NCI-H1417 (cell line): ENCODE results near the gene KCNJ12.
"Not testable (repeated sequence)": the region's sequence is repeated elsewhere in the genome, so short reads cannot be mapped to it uniquely, and the experiment has no call there.

ENCODE experiments used
- DNase-seq, 3 experiments: peaks; one replicate each; lab custom pipeline; 2025; lab: John Stamatoyannopoulos, UW

Gene KCNJ12

DNA sequence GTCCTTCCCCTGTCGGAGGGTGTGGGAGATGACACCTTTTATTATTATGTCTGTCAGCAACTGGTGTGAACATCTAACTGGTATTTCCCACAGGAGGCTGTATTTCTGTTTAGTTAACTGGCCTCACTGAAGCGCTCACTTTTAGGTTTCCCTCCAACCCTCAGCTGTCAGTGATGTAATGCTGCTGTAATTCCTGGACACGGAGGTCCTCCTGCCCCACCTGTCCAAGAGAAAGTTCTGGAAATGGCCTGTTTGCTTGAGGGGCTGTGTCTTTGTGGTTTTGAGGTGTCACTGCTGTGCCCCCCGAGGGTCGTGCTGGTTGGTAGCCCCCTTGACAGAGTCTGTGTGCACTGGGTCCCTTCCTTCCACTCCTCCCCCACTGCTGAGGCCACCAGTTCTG is 11.5 kb downstream of the KCNJ12 start:
- DNase-seq, result no peak

DNA sequence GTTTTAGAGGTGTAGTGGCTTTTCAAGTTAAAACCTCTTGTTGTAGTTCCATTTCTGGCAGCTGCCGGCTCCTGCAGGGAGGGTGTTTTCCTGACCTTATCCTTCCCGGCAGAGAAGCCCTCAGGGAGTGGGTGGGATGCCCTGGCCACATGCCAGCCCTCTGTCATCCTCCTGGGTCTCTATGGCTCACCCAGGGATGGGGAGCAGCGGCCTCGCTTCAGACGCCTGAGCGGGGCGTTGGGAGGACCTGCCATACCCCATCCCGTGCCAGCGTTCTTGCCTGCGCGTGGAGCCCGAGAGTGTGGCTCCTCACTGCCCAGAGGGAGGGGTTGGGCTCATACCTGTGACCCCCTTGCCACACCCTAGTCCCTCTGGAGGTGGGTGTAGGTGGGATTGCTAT is 11.9 kb downstream of the KCNJ12 start:
- DNase-seq, result peak in 2 of 3 experiments; percentile 5 to 36

DNA sequence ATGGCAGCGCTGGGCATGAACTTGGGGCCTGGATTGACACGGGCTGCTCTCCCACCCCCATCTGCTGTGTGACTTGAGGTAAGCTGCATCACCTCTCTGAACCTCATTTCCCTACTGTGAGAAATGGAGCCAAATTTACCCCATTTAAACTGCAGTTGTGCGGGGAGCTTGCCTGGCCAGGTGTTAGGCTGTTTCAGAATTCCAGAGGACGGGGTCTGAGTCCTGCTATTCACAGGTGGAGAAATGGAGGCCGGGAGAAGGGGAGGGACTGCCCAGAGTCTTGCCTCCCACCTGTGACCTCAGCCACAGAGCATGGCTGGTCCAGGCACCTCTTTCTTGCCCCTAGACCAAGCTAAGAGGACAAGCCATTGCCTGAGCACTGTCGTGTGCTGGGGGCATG is 12.8 kb downstream of the KCNJ12 start:
- no peak for DNase-seq

GRCh38 chr17:21389394-21389793 is 13.2 kb downstream of the KCNJ12 start:
- DNase-seq, result no peak

DNA sequence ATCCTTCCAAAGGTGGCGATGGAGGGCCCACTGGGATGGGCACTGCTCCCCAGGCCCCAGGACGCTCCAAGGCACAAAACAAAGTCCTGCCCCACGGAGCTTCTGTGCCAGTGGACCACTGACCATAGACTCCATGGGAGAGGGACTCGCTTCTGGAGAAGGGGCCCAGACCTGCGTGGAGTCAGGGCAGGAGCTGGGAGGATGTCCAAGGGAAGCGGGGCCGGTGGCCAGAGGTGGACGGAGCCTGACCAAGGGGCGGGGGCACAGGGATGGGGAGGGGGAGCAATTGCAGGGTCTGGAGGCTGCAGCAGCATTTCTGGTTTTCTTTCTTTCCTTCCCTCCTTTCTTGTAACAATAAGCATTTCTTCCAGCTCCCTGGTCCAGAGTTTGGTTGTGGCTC is 14.1 kb downstream of the KCNJ12 start:
- no peak for DNase-seq

DNA sequence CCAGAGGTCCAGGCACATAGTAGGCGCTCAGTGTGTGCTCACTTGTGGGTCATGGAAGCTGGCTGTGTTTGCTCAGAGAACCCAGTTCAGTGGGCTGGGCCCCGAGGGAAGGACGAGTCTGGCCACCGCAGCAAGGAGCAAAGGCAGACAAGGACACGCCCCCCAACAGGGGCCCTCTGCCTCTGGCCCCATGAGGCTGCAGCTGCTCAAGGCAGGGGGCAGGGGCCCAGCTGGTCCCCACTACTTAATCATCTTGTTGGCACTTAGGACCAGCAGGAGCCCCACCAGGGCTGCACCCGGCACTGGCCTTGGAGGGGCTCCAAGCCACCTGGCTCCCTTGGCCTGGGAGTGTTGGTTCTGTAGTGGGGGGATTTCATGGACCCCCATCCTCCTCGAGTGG is 16.1 kb downstream of the KCNJ12 start:
- DNase-seq, result no peak

GRCh38 chr17:21394265-21394664 is 18.1 kb downstream of the KCNJ12 start:
- DNase-seq, result peak in 1 of 3 experiments; percentile 2

GRCh38 chr17:21395764-21396163 is 19.6 kb downstream of the KCNJ12 start:
- DNase-seq, result no peak

- no peak for DNase-seq
Measured at GRCh38 chr17:21396237-21396636, 20.1 kb downstream of the KCNJ12 start.

- no peak for DNase-seq
Measured at GRCh38 chr17:21397341-21398190, 21.4 kb downstream of the KCNJ12 start.

- no peak for DNase-seq
Measured at GRCh38 chr17:21399474-21400186, 23.5 kb downstream of the KCNJ12 start.

DNA sequence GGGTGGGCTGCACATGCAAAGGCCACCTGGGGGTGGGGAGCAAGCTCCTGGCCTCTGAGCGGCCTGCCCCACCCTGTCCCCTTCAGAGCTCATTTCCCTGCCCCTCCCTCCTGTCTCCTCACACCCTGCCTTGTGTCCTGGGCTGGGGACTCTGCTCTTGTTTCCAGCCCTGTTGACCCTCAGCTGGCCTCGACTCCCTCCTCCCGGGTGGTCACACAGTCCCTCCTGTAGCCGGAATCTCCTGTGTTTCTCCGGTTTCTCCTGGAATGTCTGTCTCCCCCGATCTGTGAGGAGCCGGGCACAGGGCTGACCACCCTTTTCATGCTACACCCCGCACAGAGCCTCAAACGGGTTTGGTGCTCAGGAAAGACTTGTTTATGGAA is 24.0 kb downstream of the KCNJ12 start:
- not testable (repeated sequence) for DNase-seq

GRCh38 chr17:21400816-21401593 is 24.8 kb downstream of the KCNJ12 start:
- no peak for DNase-seq

DNA sequence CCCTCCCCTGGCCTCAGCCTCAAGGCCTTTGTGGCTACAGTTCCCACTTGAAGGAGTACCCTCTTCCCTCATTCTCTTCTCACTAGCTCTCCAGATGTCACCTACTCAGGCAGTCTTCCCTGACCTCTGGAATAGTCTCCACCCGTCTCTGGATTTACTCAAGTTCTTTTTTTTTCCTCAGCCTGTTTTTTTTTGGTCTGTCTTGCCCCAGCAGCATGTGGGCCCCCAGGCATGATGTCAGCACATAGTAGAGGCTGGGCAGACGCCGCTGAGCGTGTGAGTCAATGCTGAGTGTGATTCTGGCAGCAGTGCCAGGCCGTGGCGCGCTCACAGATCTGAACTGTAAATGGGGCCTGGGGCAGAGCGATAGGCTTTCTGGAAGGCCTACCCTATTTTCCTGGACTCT is 26.0 kb downstream of the KCNJ12 start:
- not testable (repeated sequence) for DNase-seq

- not testable (repeated sequence) for DNase-seq
Measured at GRCh38 chr17:21402926-21403325, 26.8 kb downstream of the KCNJ12 start.

GRCh38 chr17:21404106-21404505 is 27.9 kb downstream of the KCNJ12 start:
- not testable (repeated sequence) for DNase-seq

DNA sequence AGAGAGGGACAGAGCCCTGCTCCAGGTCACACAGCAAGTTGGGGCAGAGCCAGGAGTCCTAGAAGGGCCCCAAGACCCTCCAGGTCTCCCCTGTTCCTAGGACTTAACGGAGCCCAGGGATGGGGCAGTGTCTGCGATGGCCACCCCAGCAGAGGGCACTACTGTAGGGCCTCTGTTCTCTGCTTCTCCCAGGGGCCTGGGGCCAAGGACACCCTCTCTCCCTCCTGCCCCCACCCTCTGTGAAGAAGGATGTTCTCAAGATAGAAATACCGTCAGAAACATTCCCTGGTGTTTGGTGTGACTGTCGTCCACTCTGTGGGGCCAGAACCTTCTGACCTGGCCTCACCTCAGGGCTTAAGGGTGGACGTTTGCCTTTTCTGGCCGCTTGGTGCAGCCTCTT is 28.4 kb downstream of the KCNJ12 start:
- not testable (repeated sequence) for DNase-seq

DNA sequence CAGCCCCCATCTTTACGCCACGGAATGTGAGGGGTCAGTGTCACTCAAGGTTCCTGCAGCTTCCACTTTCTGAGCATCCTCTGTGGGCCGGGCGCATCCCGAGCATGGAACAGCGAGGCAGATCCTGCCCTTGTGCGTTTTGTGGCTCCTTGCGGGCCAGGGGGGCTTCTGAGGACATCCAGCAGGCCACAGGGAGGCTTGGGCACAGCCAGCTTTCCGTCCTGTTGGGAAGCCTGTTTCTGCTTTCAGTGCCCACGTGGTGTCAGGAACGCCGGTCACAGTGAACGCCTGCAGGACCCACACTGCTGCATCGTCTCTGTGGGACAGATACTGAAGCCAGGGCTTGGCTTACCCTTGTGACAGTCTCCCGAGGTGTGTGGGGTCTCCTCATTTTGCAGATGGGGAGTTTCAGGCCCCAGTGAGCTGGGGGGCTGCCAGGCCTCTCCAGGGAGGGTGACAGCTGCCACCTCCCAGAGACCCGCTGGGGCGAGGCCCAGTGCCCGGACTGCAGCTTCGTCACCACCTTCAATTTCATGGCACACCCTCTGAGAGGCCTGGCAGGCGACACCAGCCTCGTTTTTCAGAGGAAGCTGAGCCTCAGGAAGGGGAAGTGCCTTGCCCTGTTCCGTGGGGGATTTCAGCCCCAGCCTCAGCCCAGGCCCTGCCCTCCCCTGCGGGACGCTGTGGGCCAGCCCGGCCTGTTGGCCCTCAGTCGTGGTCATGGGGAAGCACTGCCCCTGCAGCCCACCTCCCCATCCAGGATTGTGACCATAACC is 29.0 kb downstream of the KCNJ12 start:
- DNase-seq, result not testable (repeated sequence)

DNA sequence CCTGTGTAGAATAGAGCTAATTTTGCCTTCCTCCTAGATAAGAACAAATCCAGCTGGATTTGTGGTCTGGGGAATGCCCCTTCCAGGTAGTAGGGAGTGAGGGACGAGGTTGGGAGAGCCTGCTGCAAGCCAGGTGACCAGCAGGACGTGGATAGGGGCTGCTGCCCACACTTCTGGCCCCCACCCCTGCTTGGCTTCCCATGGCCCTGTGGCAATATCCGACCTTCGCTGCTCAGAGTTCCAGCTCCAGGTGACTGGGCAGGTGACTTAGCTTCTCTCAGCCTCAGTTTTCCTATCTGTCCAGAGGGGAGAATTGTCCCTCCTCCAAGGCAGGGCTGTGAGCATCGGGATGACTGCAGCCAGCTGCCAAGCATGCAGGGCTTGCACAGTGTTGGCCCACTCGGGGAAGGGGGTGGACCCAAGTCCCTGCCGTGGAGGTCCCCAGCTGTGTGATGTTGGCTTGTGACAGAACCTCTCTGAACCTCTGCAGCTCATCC is 29.8 kb downstream of the KCNJ12 start:
- not testable (repeated sequence) for DNase-seq

GRCh38 chr17:21406616-21407404 is 30.7 kb downstream of the KCNJ12 start:
- not testable (repeated sequence) for DNase-seq

GRCh38 chr17:21407752-21408151 is 31.6 kb downstream of the KCNJ12 start:
- not testable (repeated sequence) for DNase-seq
